Stomach (tissue), 4 donors: ENCODE data around the gene THSD7A.

Experiments
- EP300 ChIP-seq: sonication (generic); formaldehyde crosslinking; IDR thresholded peaks from one replicate; pipeline ENCODE4 v1.6.1; 2017; ENCODE audit warnings: antibody characterized with exemption
- TF ChIP-seq, protein P1 (sequence below), 7 experiments: fragments of 450-650 bp in 4 of 7; fragments of 200-600 bp in 3 of 7; sonication (generic) in 3 of 7; IDR thresholded peaks; one replicate each; pipeline ENCODE4 v1.5.1; 2016 to 2019; ENCODE audit warnings: antibody characterized with exemption in 7 of 7, control low read depth in 2 of 7, mild to moderate bottlenecking in 1 of 7

DNA sequence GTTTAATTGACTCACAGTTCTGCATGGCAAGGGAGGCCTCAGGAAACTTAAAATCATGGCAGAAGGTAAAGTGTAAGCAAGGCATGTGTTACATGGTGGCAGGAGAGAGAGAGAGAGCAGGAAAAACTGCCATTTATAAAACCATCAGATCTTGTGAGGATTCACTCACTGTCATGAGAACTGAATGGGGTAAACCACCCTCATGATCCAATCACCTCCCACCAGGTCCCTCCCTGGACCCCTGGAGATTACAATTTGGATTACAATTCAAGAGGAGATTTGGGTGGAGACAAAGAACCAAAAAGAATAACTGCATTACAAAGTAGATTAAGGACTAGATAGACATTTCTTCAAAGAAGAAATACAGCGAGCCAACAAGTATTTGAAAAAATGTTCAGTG, 324.1 kb downstream of the THSD7A start:
- TF ChIP-seq, protein P1, sequence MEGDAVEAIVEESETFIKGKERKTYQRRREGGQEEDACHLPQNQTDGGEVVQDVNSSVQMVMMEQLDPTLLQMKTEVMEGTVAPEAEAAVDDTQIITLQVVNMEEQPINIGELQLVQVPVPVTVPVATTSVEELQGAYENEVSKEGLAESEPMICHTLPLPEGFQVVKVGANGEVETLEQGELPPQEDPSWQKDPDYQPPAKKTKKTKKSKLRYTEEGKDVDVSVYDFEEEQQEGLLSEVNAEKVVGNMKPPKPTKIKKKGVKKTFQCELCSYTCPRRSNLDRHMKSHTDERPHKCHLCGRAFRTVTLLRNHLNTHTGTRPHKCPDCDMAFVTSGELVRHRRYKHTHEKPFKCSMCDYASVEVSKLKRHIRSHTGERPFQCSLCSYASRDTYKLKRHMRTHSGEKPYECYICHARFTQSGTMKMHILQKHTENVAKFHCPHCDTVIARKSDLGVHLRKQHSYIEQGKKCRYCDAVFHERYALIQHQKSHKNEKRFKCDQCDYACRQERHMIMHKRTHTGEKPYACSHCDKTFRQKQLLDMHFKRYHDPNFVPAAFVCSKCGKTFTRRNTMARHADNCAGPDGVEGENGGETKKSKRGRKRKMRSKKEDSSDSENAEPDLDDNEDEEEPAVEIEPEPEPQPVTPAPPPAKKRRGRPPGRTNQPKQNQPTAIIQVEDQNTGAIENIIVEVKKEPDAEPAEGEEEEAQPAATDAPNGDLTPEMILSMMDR (IDR thresholded peaks at IDR 0.05) = no peak
- TF ChIP-seq EP300 = no peak
